LNCaP clone FGC (cell line): Measurements from ENCODE around the gene TSSK1B.
"Not testable (repeated sequence)": the region's sequence is repeated elsewhere in the genome, so short reads cannot be mapped to it uniquely, and the experiment has no call there.

Source experiments
- DNase-seq: peaks from one replicate; pipeline ENCODE4 v3.0.0-alpha.2; 2011; ENCODE audit warnings: low read depth
- H3K4me3 ChIP-seq: 2 replicates; pipeline ENCODE4 v1.5.1; 2011; ENCODE audit warnings: mild to moderate bottlenecking, low read depth, low read length, control low read depth
- CTCF ChIP-seq: IDR thresholded peaks from 2 replicates; pipeline ENCODE4 v1.5.1; 2012; ENCODE audit warnings: mild to moderate bottlenecking; ENCODE audit not compliant: control insufficient read depth, insufficient read depth; ENCODE audit errors: extremely low read depth

Gene TSSK1B

GRCh38 chr5:113434889-113435288, at the start of gene TSSK1B:
TSSK1B (minus strand) TSS chr5:113434989; CDS start chr5:113434839, 150 bp downstream.
- DNase-seq = no peak

GRCh38 chr5:113480243-113480642, 45.5 kb upstream of the TSSK1B start:
- H3K4me3 ChIP-seq = no peak overlapping the region
- no peak for TF ChIP-seq CTCF
- DNase-seq = no peak

More at GRCh38 chr5:113434889-113435288, at the start of gene TSSK1B:
- no peak for TF ChIP-seq CTCF
- H3K4me3 ChIP-seq = no peak within 1 kb of the TSS

GRCh38 chr5:113478691-113479090, 43.9 kb upstream of the TSSK1B start:
- DNase-seq = no peak
- H3K4me3 ChIP-seq = no peak overlapping the region
- TF ChIP-seq CTCF = no peak

GRCh38 chr5:113474100-113474728, 39.4 kb upstream of the TSSK1B start:
- no peak for DNase-seq
- TF ChIP-seq CTCF = no peak
- no peak overlapping the region for H3K4me3 ChIP-seq

- no peak for DNase-seq
These were observed 28.2 kb upstream of the TSSK1B start for GRCh38 chr5:113463032-113463431.

GRCh38 chr5:113457106-113457505, 22.3 kb upstream of the TSSK1B start:
- DNase-seq, H3K4me3 ChIP-seq: not testable (repeated sequence)

More at GRCh38 chr5:113463032-113463431, 28.2 kb upstream of the TSSK1B start:
- no peak overlapping the region for H3K4me3 ChIP-seq
- TF ChIP-seq CTCF = no peak

- no peak for DNase-seq
- H3K4me3 ChIP-seq = no peak overlapping the region
- TF ChIP-seq CTCF = no peak
These were observed 18.2 kb upstream of the TSSK1B start for GRCh38 chr5:113452941-113453340.
